HEK293 (cell line): Measurements from ENCODE around the gene ZNF747.

Source experiments
- CTCF ChIA-PET: fragments of 350-600 bp; formaldehyde crosslinking; extraction: SDS; loops from one replicate; lab custom pipeline; 2021; ENCODE audit warnings: antibody characterized with exemption; lab: Yijun Ruan, JAX
- POLR2A ChIA-PET: fragments of 300-600 bp; formaldehyde crosslinking; extraction: SDS; loops from one replicate; lab custom pipeline; 2020; ENCODE audit warnings: antibody characterized with exemption, inconsistent platforms; lab: Yijun Ruan, JAX
- H3K27ac ChIP-seq: fragments of 200-500 bp; sonication (Bioruptor generic); 2 replicates; pipeline ENCODE4 v1.5.1; 2014; ENCODE audit warnings: low read depth, low read length, control low read depth, inconsistent platforms; ENCODE audit errors: extremely low read depth
- H3K36me3 ChIP-seq, 2 experiments: fragments of 200-500 bp in 1 of 2; sonication (Bioruptor generic) in 1 of 2; 1 replicate in 1 of 2; 2 replicates in 1 of 2; pipeline ENCODE4 v1.5.1; 2014 to 2017; ENCODE audit warnings: inconsistent platforms in 2 of 2, low read length in 2 of 2; ENCODE audit not compliant: control insufficient read depth in 2 of 2, insufficient read depth in 1 of 2
- H3K4me1 ChIP-seq: fragments of 200-500 bp; sonication (Bioruptor generic); 2 replicates; pipeline ENCODE4 v1.5.1; 2014; ENCODE audit warnings: mild to moderate bottlenecking, low read length, inconsistent platforms; ENCODE audit not compliant: control insufficient read depth, insufficient read depth
- H3K4me3 ChIP-seq: 2 replicates; pipeline ENCODE4 v1.5.1; 2011; ENCODE audit warnings: low read depth, mild to moderate bottlenecking, control low read depth, low read length, moderate library complexity
- H3K9me3 ChIP-seq: fragments of 200-500 bp; sonication (Bioruptor generic); 2 replicates; pipeline ENCODE4 v1.5.1; 2014; ENCODE audit warnings: low read depth, low read length, inconsistent platforms; ENCODE audit not compliant: control insufficient read depth, insufficient read depth
- KLF10 ChIP-seq: fragments of 450-650 bp; IDR thresholded peaks from 2 replicates; pipeline ENCODE4 v1.5.1; 2018; ENCODE audit warnings: missing biosample characterization, mild to moderate bottlenecking, missing genetic modification characterization
- PRDM1 ChIP-seq: fragments of 450-650 bp; formaldehyde crosslinking; IDR thresholded peaks from 2 replicates; pipeline ENCODE4; 2016; ENCODE audit warnings: missing biosample characterization, missing genetic modification characterization
- ZBTB17 ChIP-seq: fragments of 450-650 bp; formaldehyde crosslinking; IDR thresholded peaks from 2 replicates; pipeline ENCODE4 v1.5.1; 2016; ENCODE audit warnings: missing biosample characterization, missing genetic modification characterization
- ZBTB44 ChIP-seq: fragments of 450-650 bp; IDR thresholded peaks from 2 replicates; pipeline ENCODE4 v1.5.1; 2018; ENCODE audit warnings: missing biosample characterization, mild to moderate bottlenecking, missing genetic modification characterization
- ZEB2 ChIP-seq: fragments of 450-650 bp; formaldehyde crosslinking; IDR thresholded peaks from 2 replicates; pipeline ENCODE4 v1.5.1; 2016; ENCODE audit warnings: missing biosample characterization, missing genetic modification characterization
- ZNF18 ChIP-seq: fragments of 450-650 bp; formaldehyde crosslinking; IDR thresholded peaks from 2 replicates; pipeline ENCODE4 v1.5.1; 2016; ENCODE audit warnings: missing biosample characterization, missing genetic modification characterization
- ZNF19 ChIP-seq: fragments of 450-650 bp; formaldehyde crosslinking; IDR thresholded peaks from 2 replicates; pipeline ENCODE4; 2016; ENCODE audit warnings: missing biosample characterization, missing genetic modification characterization, low read depth
- ZNF211 ChIP-seq: fragments of 450-650 bp; formaldehyde crosslinking; IDR thresholded peaks from 2 replicates; pipeline ENCODE4 v1.5.1; 2016; ENCODE audit warnings: low read depth, missing biosample characterization, missing genetic modification characterization
- ZNF335 ChIP-seq: fragments of 450-650 bp; formaldehyde crosslinking; conservative IDR thresholded peaks from 2 replicates; pipeline ENCODE4 v1.5.1; 2016; ENCODE audit warnings: missing biosample characterization, missing genetic modification characterization
- ZNF350 ChIP-seq: fragments of 450-650 bp; formaldehyde crosslinking; IDR thresholded peaks from 2 replicates; pipeline ENCODE4 v1.5.0; 2017; ENCODE audit warnings: missing biosample characterization, mild to moderate bottlenecking, missing genetic modification characterization
- ZNF366 ChIP-seq: fragments of 450-650 bp; formaldehyde crosslinking; conservative IDR thresholded peaks from 2 replicates; pipeline ENCODE4 v1.5.1; 2016; ENCODE audit warnings: missing biosample characterization, missing genetic modification characterization
- ZNF391 ChIP-seq: fragments of 450-650 bp; formaldehyde crosslinking; IDR thresholded peaks from 2 replicates; pipeline ENCODE4 v1.5.1; 2016; ENCODE audit warnings: low read depth, missing biosample characterization, missing genetic modification characterization, borderline replicate concordance
- ZNF510 ChIP-seq: fragments of 450-650 bp; formaldehyde crosslinking; IDR thresholded peaks from 2 replicates; pipeline ENCODE4 v1.5.1; 2018; ENCODE audit warnings: mild to moderate bottlenecking, missing genetic modification characterization, missing biosample characterization; ENCODE audit not compliant: insufficient replicate concordance
- ZNF704 ChIP-seq: fragments of 450-650 bp; formaldehyde crosslinking; IDR thresholded peaks from 2 replicates; pipeline ENCODE4 v1.5.1; 2016; ENCODE audit warnings: missing biosample characterization, missing genetic modification characterization
- ZSCAN4 ChIP-seq: fragments of 450-650 bp; formaldehyde crosslinking; IDR thresholded peaks from 2 replicates; pipeline ENCODE4 v1.5.1; 2017; ENCODE audit warnings: missing biosample characterization, missing genetic modification characterization

ZNF747 gene

GRCh38 chr16:30554557-30555314 lies 20.1 kb upstream of the ZNF747 start:
- TF ChIP-seq ZNF18 (tag by site-specific recombination) (peak; percentile 70; the same call in 1 of the 2 replicates), ZNF510 (tag by site-specific recombination) (no peak), ZNF335 (tag by site-specific recombination) (peak; percentile 34; the same call in 1 of the 2 replicates)
- TF ChIP-seq, all 188 proteins: peak for 2
- H3K4me3 ChIP-seq, result no peak overlapping the region
- H3K4me1 ChIP-seq, result peaks cover 2% of the 10 kb centered on the region; the same call in 1 of the 2 replicates
- H3K27ac ChIP-seq, result no peak overlapping the region
- no peaks in the 10 kb centered on the region for H3K9me3 ChIP-seq
- ChIA-PET POLR2A (interaction anchor here (1.0 to 1.5 kb wide), 3 partner anchors 11 to 104 kb away, joined by 3 read pairs; partner anchors contain the start of gene FBRS), CTCF (interaction anchor here (1.5 kb wide), 1 partner anchor 13 kb away, joined by 3 read pairs; no protein-coding TSS in a partner anchor)
- peaks cover 9 to 37% of the 10 kb centered on the region in 2 experiments; a peak in 2 of 3 replicates for H3K36me3 ChIP-seq

GRCh38 chr16:30553393-30553899 lies 18.8 kb upstream of the ZNF747 start:
- Histone ChIP-seq H3K4me1 (peaks cover 10% of the 10 kb centered on the region), H3K9me3 (no peaks in the 10 kb centered on the region), H3K36me3 (peaks cover 9 to 37% of the 10 kb centered on the region in 2 experiments; a peak in 2 of 3 replicates), H3K27ac (no peak overlapping the region; the same call in 1 of the 2 replicates), H3K4me3 (no peak overlapping the region)
- ChIA-PET CTCF (interaction anchor here (1.1 kb wide), 1 partner anchor 75 kb away, joined by 3 read pairs; no protein-coding TSS in a partner anchor), POLR2A (interaction anchor here (1.2 to 1.8 kb wide), 4 partner anchors 17 to 105 kb away, joined by 3 to 7 read pairs (median 5); partner anchors contain the start of genes FBRS and ZNF747)
- TF ChIP-seq KLF10 (tag by site-specific recombination) (peak; percentile 60), ZNF704 (tag by site-specific recombination) (no peak), PRDM1 (tag by site-specific recombination) (peak; percentile 43), ZSCAN4 (no peak), ZNF350 (tag by site-specific recombination) (no peak), ZNF19 (tag by site-specific recombination) (no peak), ZNF366 (tag by site-specific recombination) (no peak), ZNF391 (no peak), ZEB2 (tag by site-specific recombination) (no peak), ZNF211 (tag by site-specific recombination) (no peak)

GRCh38 chr16:30552956-30553355 lies 18.3 kb upstream of the ZNF747 start:
- ChIA-PET CTCF (interaction anchor here (0.6 to 1.1 kb wide), 2 partner anchors 11 to 76 kb away, joined by 3 read pairs; no protein-coding TSS in a partner anchor), POLR2A (interaction anchor here (1.5 to 1.8 kb wide), 3 partner anchors 18 to 26 kb away, joined by 4 to 7 read pairs (median 6); partner anchors contain the start of gene ZNF747)
- Histone ChIP-seq H3K36me3 (peaks cover 9 to 37% of the 10 kb centered on the region in 2 experiments; a peak in 2 of 3 replicates), H3K4me3 (no peak overlapping the region), H3K4me1 (peaks cover 14% of the 10 kb centered on the region), H3K9me3 (no peaks in the 10 kb centered on the region), H3K27ac (no peak overlapping the region; the same call in 1 of the 2 replicates)
- TF ChIP-seq ZBTB17 (0 out of 2 replicates have a peak, but pooled peaks have one; percentile 6), ZBTB44 (no peak)
